Measurements from ENCODE around the gene PCGF1. TPM values are rescaled to one million over a fixed set of nuclear protein-coding genes. Genes with fewer than 3 reads are reported as not detected.
A peak's percentile ranks its signal among the peaks of the same experiment; 100 is the strongest.

Gene PCGF1
- total and polyA plus RNA-seq, 2 of the 13 experiments (the other 11 are each of a cell fraction or from before 2014, with no cell fraction given), result 20.4 to 22.6 TPM

- TF ChIP-seq, protein P1, sequence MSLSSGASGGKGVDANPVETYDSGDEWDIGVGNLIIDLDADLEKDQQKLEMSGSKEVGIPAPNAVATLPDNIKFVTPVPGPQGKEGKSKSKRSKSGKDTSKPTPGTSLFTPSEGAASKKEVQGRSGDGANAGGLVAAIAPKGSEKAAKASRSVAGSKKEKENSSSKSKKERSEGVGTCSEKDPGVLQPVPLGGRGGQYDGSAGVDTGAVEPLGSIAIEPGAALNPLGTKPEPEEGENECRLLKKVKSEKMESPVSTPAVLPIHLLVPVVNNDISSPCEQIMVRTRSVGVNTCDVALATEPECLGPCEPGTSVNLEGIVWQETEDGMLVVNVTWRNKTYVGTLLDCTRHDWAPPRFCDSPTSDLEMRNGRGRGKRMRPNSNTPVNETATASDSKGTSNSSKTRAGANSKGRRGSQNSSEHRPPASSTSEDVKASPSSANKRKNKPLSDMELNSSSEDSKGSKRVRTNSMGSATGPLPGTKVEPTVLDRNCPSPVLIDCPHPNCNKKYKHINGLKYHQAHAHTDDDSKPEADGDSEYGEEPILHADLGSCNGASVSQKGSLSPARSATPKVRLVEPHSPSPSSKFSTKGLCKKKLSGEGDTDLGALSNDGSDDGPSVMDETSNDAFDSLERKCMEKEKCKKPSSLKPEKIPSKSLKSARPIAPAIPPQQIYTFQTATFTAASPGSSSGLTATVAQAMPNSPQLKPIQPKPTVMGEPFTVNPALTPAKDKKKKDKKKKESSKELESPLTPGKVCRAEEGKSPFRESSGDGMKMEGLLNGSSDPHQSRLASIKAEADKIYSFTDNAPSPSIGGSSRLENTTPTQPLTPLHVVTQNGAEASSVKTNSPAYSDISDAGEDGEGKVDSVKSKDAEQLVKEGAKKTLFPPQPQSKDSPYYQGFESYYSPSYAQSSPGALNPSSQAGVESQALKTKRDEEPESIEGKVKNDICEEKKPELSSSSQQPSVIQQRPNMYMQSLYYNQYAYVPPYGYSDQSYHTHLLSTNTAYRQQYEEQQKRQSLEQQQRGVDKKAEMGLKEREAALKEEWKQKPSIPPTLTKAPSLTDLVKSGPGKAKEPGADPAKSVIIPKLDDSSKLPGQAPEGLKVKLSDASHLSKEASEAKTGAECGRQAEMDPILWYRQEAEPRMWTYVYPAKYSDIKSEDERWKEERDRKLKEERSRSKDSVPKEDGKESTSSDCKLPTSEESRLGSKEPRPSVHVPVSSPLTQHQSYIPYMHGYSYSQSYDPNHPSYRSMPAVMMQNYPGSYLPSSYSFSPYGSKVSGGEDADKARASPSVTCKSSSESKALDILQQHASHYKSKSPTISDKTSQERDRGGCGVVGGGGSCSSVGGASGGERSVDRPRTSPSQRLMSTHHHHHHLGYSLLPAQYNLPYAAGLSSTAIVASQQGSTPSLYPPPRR (CRISPR knock-in tag; IDR thresholded peaks at IDR 0.05; ENCODE audit: borderline replicate concordance), result no peak
Measured at GRCh38 chr2:74554820-74555531, 47.5 kb upstream of the PCGF1 start (continued).

DNA sequence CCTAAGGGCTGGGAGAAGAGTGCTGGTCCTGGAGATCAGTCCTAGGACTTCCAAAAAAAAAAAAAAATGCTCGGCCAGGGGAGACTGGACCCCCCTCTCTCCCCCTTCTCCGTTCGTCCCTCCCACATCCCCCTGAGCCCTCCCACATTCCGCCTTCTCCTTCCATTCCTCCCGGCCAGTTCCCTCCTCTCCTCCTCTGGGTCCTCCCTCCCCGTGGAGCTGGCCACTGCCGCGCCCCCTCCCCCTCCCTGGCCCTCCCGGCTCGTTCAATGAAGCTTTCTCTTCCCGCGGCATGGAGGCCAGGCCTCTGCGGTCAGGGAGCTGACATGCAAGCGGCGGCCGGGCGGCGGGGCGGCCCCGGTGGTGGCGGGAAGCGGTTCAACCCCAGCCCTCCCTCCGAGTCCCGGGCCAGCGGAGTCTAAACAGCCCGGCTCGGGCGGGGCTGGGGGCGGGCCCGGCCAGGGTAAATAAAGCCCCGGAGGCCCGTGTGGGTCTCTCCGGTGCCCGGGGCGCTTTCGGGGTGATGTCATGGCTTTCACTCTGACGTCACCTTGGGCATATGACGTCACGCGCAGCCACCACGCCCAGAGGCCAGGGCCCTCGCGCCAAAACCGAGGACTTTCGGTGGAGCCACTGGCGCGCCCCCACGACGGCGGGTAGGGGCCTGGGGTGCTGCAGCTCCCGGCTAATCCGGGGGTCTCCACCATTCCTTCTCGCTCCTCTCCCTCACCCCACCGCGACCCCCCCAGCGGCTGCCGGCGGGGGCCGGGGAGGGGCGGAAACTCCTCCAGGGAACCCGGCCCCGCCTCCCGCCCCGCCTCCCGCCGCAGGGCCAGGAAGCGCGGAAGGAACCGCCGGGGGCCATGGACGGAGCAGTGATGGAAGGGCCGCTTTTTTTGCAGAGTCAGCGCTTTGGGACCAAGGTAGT is 46.7 kb upstream of the PCGF1 start, which contains the start of the genes DOK1 and LOXL3:
DOK1 (plus strand) TSS at position 829 of the 928 bp plus-strand sequence; CDS start at position 864, 35 bp downstream.
LOXL3 (minus strand) TSS at position 51 of the 928 bp plus-strand sequence. CDS start 1,308 bp downstream, outside the sequence.
- no peaks in the 10 kb centered on the region for H3K9me3 ChIP-seq (ENCODE audit: low read length)
- H3K27me3 ChIP-seq (ENCODE audit: control insufficient read depth in 1 of 2, insufficient read depth in 2 of 2, low read length in 2 of 2), result peaks cover 3 to 21% of the 10 kb centered on the region in 2 experiments; a peak in 2 of 5 replicates
- no peak within 1 kb of the TSS for H3K27ac ChIP-seq (ENCODE audit: extremely low read length, insufficient read depth, low read length)
- CTCF ChIA-PET (ENCODE audit: low intra/inter-chr PET ratio, low total read pairs), result no interaction called here
- H3K9ac ChIP-seq (ENCODE audit: insufficient read depth, low read depth, low read length), result peak within 1 kb of the TSS; percentile 45
- no TSS peak for BruUV-seq (replicated peaks)
- H3K4me3 ChIP-seq (replicated peaks in 1 of 3; ENCODE audit: insufficient read depth in 1 of 3, low read depth in 2 of 3, low read length in 3 of 3), result peak within 1 kb of the TSS; percentile 62 to 69 (median 69)
- FAIRE-seq (peak; percentile 44), DNase-seq (ENCODE audit: low spot score) (peak; percentile 69), ATAC-seq (peak; percentile 49)
- peak within 1 kb of the TSS; percentile 31 for H2AFZ ChIP-seq (ENCODE audit: low read length)
- peaks cover 69% of the 10 kb centered on the region for H3K4me1 ChIP-seq (ENCODE audit: insufficient read depth, low read length)
- H4K20me1 ChIP-seq (ENCODE audit: insufficient read depth, low read length), result no peaks in the 10 kb centered on the region
- H3K36me3 ChIP-seq (replicated peaks in 1 of 2; ENCODE audit: control insufficient read depth in 1 of 2, insufficient read depth in 2 of 2, low read length in 2 of 2), result no peaks in the 10 kb centered on the region
- POLR2A ChIA-PET, result interaction anchor here (0.7 to 1.7 kb wide), 4 partner anchors 24 to 72 kb away, joined by 4 to 5 read pairs (median 4); partner anchors contain the start of genes AUP1, CCDC142, HTRA2 and PCGF1
- 7% methylated on average over 38 of the region's 73 CpGs for WGBS (ENCODE audit: low lambda C conversion rate)
- intact Hi-C loops (cut with micrococcal nuclease; ENCODE audit: unreplicated experiment) (no loop called here), in situ Hi-C loops (cut with HindIII; ENCODE audit: extremely low pct_ligation_motif_present, low pct_unique_long_range_greater_than_20kb) (no loop called here)
- H3K4me2 ChIP-seq (ENCODE audit: low read depth, low read length), result peak within 1 kb of the TSS; percentile 92
- H3K79me2 ChIP-seq (ENCODE audit: insufficient read depth, low read length), result no peaks in the 10 kb centered on the region
- 0 out of 2 replicates have a peak, but pooled peaks have one; percentile 69 for TF ChIP-seq DNMT3B (CRISPR knock-in tag; conservative IDR thresholded peaks at IDR 0.05)
- TF ChIP-seq ZSCAN20 (CRISPR knock-in tag; IDR thresholded peaks at IDR 0.05; ENCODE audit: borderline replicate concordance), result 0 out of 2 replicates have a peak, but pooled peaks have one; percentile 72
- no peak for TF ChIP-seq ZNF564 (CRISPR knock-in tag; IDR thresholded peaks at IDR 0.05)
- TF ChIP-seq ZNF224 (CRISPR knock-in tag; IDR thresholded peaks at IDR 0.05), result no peak
- TF ChIP-seq IKZF4 (CRISPR knock-in tag; IDR thresholded peaks at IDR 0.05; ENCODE audit: borderline replicate concordance, low read depth, not compliant biosample characterization), result no peak
- TF ChIP-seq PRPF4 (IDR thresholded peaks at IDR 0.05; ENCODE audit: low read depth, low read length, poor library complexity, severe bottlenecking), result peak; percentile 41
- 0 out of 2 replicates have a peak, but pooled peaks have one; percentile 36 for TF ChIP-seq HNRNPL (IDR thresholded peaks at IDR 0.05; ENCODE audit: low read depth, low read length)
- peak; percentile 65; the same call in 1 of the 2 replicates for TF ChIP-seq BORCS8-MEF2B (CRISPR knock-in tag; IDR thresholded peaks at IDR 0.05)
- TF ChIP-seq SYNCRIP (IDR thresholded peaks at IDR 0.05; ENCODE audit: insufficient read depth, low read depth, low read length), result no peak
- TF ChIP-seq ZBTB46 (CRISPR knock-in tag; IDR thresholded peaks at IDR 0.05; ENCODE audit: borderline replicate concordance), result no peak
- TF ChIP-seq ZNF329 (CRISPR knock-in tag; IDR thresholded peaks at IDR 0.05; ENCODE audit: low read depth), result no peak
- no peak for TF ChIP-seq ERF (CRISPR knock-in tag; IDR thresholded peaks at IDR 0.05)
